ENCODE results near the gene NINL.

NINL gene

DNA sequence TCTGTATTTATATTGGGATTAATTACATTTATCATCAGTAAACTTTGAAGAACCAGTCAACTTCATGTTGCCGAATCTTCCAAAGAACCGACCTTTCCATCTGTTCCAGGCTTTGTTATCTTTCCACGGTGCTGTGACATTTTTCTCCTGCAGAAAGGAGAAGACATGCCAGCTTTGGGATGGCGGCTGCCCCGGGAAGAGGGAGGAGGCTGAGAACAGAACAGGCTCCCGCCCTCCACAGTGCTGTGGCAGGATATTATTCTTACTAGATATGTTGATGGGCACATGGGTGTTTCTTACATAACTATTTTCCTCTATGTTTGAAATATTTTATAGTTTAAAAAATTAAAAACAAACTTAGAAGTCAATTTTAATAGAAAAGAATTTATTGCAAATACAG, 133.0 kb downstream of the NINL start:
- H3K27ac ChIP-seq (ENCODE audit: low read depth, low read length): no peak overlapping the region
- H3K27me3 ChIP-seq (ENCODE audit: control insufficient read depth in 1 of 2, insufficient read depth in 2 of 2, low read length in 2 of 2): no peaks in the 10 kb centered on the region
- H3K9ac ChIP-seq (ENCODE audit: low read length): no peak overlapping the region
- H3K9me3 ChIP-seq (ENCODE audit: low read length): no peaks in the 10 kb centered on the region
- peaks cover 17% of the 10 kb centered on the region for H3K36me3 ChIP-seq (ENCODE audit: insufficient read depth, low read length)
- no peak overlapping the region for H3K4me3 ChIP-seq (ENCODE audit: low read depth in 1 of 2, low read length in 2 of 2)
- no peaks in the 10 kb centered on the region for H3K4me1 ChIP-seq (ENCODE audit: insufficient read depth, low read length)

DNA sequence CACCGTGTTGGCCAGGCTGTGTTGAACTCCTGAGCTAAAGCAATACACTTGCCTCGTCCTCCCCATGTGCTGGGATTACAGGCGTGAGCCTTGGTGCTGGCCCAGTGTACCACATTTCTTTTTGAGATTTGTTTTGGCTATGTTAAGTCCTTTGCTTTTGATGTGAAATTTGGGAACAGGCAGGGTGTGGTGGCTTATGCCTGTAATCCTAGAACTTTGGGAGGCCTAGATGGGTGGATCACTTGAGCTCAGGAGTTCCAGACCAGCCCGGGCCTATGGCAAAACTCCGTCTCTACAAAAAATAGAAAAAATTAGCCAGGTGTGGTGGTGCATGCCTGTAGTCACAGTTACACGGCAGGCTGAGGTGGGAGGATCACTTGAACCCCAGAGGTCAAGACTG, 137.7 kb downstream of the NINL start:
- Histone ChIP-seq H3K9ac (ENCODE audit: low read length) (no peak overlapping the region), H3K4me3 (ENCODE audit: low read depth in 1 of 2, low read length in 2 of 2) (no peak overlapping the region), H3K27ac (ENCODE audit: low read depth, low read length) (no peak overlapping the region), H3K9me3 (ENCODE audit: low read length) (no peaks in the 10 kb centered on the region), H3K36me3 (ENCODE audit: insufficient read depth, low read length) (peaks cover 5% of the 10 kb centered on the region), H3K4me1 (ENCODE audit: insufficient read depth, low read length) (no peaks in the 10 kb centered on the region), H3K27me3 (ENCODE audit: control insufficient read depth in 1 of 2, insufficient read depth in 2 of 2, low read length in 2 of 2) (no peaks in the 10 kb centered on the region)

DNA sequence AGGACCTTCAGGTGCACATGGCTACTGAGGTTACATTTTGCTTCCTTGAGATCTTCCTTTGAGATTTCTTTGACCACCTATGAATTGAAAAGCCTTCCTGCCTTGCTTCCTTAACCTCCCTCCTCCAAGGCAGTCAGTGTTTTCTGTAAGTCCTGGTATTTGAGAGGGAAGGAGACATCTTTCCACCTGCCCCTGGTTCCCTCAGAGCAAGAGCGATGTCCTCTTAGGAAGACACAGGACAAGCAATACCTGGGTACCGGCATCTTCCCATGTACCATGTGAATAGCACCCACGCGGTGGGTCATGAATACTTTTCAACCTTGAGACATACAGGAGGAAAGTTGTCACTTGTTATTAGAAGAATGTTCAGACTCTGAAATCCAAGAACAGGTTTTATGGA, 140.8 kb downstream of the NINL start:
- Histone ChIP-seq H3K36me3 (ENCODE audit: insufficient read depth, low read length) (no peaks in the 10 kb centered on the region), H3K27me3 (ENCODE audit: control insufficient read depth in 1 of 2, insufficient read depth in 2 of 2, low read length in 2 of 2) (no peaks in the 10 kb centered on the region), H3K27ac (ENCODE audit: low read depth, low read length) (no peak overlapping the region), H3K9me3 (ENCODE audit: low read length) (no peaks in the 10 kb centered on the region), H3K4me1 (ENCODE audit: insufficient read depth, low read length) (no peaks in the 10 kb centered on the region), H3K4me3 (ENCODE audit: low read depth in 1 of 2, low read length in 2 of 2) (no peak overlapping the region), H3K9ac (ENCODE audit: low read length) (no peak overlapping the region)

DNA sequence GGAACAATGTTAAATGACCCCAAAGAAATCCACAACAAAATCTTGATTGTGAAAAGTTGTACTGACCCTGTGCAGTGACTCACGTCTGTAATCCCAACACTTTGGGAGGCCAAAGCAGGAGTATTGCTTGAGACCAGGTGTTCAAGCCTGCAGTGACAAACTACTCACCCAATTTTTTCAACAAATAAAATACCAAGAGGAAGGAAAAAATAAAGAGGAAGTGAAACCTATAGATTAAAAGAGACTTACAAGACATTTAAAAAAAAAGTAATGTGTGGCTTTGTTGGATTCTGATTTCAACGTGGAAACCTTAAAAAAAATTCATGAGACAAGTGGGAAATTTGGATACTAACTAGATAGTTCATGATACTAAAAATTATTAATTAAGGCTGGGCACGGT, 146.0 kb downstream of the NINL start:
- H3K4me1 ChIP-seq (ENCODE audit: insufficient read depth, low read length): no peaks in the 10 kb centered on the region

DNA sequence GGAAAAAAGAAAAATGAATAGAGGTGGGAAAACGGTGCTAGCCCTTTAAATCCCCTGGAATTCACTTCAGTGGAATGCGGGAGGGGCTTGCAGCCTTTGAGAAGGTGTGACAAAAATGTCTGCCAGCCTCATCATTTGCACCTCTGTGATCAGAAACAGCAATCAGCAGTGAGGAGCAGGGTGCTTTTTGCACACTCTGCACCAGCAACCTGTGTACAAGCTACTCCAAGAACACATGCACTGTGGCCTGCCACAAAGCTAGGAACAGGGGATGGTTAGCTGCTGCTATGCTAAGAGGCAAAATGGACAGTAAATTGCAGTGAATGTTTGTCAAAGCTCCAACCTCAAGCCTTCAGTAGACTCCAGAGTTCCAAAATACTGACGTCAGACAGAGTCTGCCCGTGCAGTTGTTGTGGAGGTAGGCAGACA, 148.2 kb downstream of the NINL start:
- Histone ChIP-seq H3K4me1 (ENCODE audit: insufficient read depth, low read length) (no peaks in the 10 kb centered on the region), H3K9me3 (ENCODE audit: low read length) (no peaks in the 10 kb centered on the region), H3K27ac (ENCODE audit: low read depth, low read length) (no peak overlapping the region), H3K9ac (ENCODE audit: low read length) (no peak overlapping the region), H3K4me3 (ENCODE audit: low read depth in 1 of 2, low read length in 2 of 2) (no peak overlapping the region), H3K27me3 (ENCODE audit: control insufficient read depth in 1 of 2, insufficient read depth in 2 of 2, low read length in 2 of 2) (no peaks in the 10 kb centered on the region), H3K36me3 (ENCODE audit: insufficient read depth, low read length) (no peaks in the 10 kb centered on the region)

More for the DNA sequence above, 146.0 kb downstream of the NINL start:
- H3K27me3 ChIP-seq (ENCODE audit: control insufficient read depth in 1 of 2, insufficient read depth in 2 of 2, low read length in 2 of 2): no peaks in the 10 kb centered on the region
- no peak overlapping the region for H3K4me3 ChIP-seq (ENCODE audit: low read depth in 1 of 2, low read length in 2 of 2)
- no peaks in the 10 kb centered on the region for H3K36me3 ChIP-seq (ENCODE audit: insufficient read depth, low read length)
- no peak overlapping the region for H3K9ac ChIP-seq (ENCODE audit: low read length)
- H3K27ac ChIP-seq (ENCODE audit: low read depth, low read length): no peak overlapping the region
- no peaks in the 10 kb centered on the region for H3K9me3 ChIP-seq (ENCODE audit: low read length)

DNA sequence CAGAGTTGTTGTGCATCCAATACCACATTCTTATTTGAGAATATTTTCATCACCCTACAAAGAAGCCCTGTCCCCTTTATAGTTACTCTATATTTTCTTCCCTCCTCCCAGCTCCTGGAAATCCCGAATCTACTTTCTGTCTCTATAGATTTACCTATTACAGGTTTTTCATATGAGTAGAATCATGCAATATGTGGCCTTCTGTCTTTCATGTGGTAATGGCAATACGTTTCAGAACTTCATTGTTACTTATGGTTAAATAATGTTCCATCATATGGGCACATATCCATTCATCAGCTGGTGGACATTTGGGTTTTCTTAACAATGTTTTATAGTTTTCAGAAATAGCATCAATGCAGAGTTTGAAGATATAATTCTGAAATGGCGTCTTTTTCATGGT, 160.8 kb downstream of the NINL start:
- Histone ChIP-seq H3K4me1 (ENCODE audit: insufficient read depth, low read length) (no peaks in the 10 kb centered on the region), H3K36me3 (ENCODE audit: insufficient read depth, low read length) (no peaks in the 10 kb centered on the region), H3K4me3 (ENCODE audit: low read depth in 1 of 2, low read length in 2 of 2) (no peak overlapping the region), H3K27ac (ENCODE audit: low read depth, low read length) (no peak overlapping the region), H3K9ac (ENCODE audit: low read length) (no peak overlapping the region), H3K9me3 (ENCODE audit: low read length) (no peaks in the 10 kb centered on the region), H3K27me3 (ENCODE audit: control insufficient read depth in 1 of 2, insufficient read depth in 2 of 2, low read length in 2 of 2) (no peaks in the 10 kb centered on the region)

DNA sequence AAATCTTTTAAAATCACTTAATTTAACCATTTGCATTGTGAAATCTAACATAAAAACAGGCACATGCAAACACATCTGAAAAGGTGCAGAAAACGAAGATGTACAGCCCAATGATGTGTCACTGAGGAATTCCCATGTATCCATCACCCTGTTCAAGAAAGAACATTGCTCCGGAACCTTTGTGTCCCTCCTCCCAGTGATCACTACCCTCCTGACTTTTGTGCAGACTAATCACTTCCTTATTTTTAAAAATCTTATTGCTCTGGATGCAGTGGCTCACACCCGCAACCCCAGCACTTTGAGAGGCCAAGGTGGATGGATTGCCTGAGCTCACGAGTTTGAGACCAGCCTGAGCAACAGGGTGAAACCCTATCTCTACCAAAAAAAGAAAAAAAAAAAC, 163.3 kb downstream of the NINL start:
- no peaks in the 10 kb centered on the region for H3K9me3 ChIP-seq (ENCODE audit: low read length)

DNA sequence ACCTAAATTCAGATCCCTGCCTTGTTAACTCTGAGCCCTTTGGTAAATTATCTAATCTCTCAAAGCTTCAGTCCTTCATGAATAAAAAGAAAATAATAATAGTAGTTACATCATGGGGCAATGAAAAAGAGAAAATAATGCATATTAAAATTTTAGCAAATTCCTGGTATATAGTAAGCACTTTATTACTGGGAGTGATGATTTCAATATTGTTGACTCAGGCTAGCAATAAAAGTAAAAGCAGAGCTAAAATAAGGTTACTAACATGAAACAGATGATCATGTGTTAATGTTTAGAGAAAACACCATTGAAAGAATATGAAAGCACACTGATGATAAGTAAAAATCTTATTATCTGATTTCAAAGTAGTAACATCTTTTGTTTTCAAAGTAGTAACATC, 164.2 kb downstream of the NINL start:
- no peaks in the 10 kb centered on the region for H3K36me3 ChIP-seq (ENCODE audit: insufficient read depth, low read length)
- no peaks in the 10 kb centered on the region for H3K27me3 ChIP-seq (ENCODE audit: control insufficient read depth in 1 of 2, insufficient read depth in 2 of 2, low read length in 2 of 2)
- H3K4me1 ChIP-seq (ENCODE audit: insufficient read depth, low read length): no peaks in the 10 kb centered on the region
- H3K4me3 ChIP-seq (ENCODE audit: low read depth in 1 of 2, low read length in 2 of 2): no peak overlapping the region
- no peaks in the 10 kb centered on the region for H3K9me3 ChIP-seq (ENCODE audit: low read length)
- no peak overlapping the region for H3K27ac ChIP-seq (ENCODE audit: low read depth, low read length)
- H3K9ac ChIP-seq (ENCODE audit: low read length): no peak overlapping the region

More for the DNA sequence above, 163.3 kb downstream of the NINL start:
- Histone ChIP-seq H3K4me1 (ENCODE audit: insufficient read depth, low read length) (no peaks in the 10 kb centered on the region), H3K9ac (ENCODE audit: low read length) (no peak overlapping the region), H3K27me3 (ENCODE audit: control insufficient read depth in 1 of 2, insufficient read depth in 2 of 2, low read length in 2 of 2) (no peaks in the 10 kb centered on the region), H3K36me3 (ENCODE audit: insufficient read depth, low read length) (no peaks in the 10 kb centered on the region), H3K27ac (ENCODE audit: low read depth, low read length) (no peak overlapping the region), H3K4me3 (ENCODE audit: low read depth in 1 of 2, low read length in 2 of 2) (no peak overlapping the region)

DNA sequence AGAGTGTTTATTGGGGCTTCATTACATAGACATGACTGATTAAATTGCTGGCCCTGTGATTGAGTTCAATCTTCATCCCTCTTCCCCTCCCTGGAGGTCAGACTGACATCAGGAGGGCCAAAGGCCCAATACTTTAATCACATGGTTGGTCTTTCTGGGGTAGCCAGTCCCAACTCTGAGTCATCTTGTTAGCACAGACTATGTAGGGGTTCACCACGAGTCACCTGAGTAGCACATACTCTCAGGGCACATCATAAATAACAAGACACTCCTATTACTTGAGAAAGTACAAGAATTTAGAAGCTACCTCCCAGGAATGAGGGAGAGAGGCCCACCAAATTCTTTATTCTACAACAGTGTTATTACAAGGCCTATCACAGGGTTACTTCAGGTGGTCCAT, 166.6 kb downstream of the NINL start:
- Histone ChIP-seq H3K9ac (ENCODE audit: low read length) (no peak overlapping the region), H3K4me1 (ENCODE audit: insufficient read depth, low read length) (no peaks in the 10 kb centered on the region), H3K27ac (ENCODE audit: low read depth, low read length) (no peak overlapping the region), H3K27me3 (ENCODE audit: control insufficient read depth in 1 of 2, insufficient read depth in 2 of 2, low read length in 2 of 2) (no peaks in the 10 kb centered on the region), H3K9me3 (ENCODE audit: low read length) (no peaks in the 10 kb centered on the region), H3K4me3 (ENCODE audit: low read depth in 1 of 2, low read length in 2 of 2) (no peak overlapping the region), H3K36me3 (ENCODE audit: insufficient read depth, low read length) (no peaks in the 10 kb centered on the region)

DNA sequence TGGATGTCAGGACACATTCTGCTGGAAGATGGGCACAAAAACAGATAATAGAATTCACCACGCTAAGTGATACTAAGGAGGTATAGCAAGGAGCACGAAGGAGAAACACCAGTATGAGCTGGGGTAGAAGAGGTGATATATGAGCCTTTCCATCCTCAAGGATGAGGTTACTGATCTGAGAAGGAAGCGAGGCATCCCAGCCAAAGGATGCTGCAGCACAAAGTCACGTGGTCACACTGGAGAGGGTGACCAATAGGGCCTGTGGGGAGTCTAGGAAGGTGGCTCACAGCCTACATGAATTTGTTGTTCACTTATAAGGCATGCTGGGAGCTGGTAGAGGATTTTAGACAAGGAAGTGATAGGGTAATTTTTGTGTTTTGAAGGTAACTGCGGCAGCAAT, 176.4 kb downstream of the NINL start:
- Histone ChIP-seq H3K4me1 (ENCODE audit: insufficient read depth, low read length) (peaks cover 4% of the 10 kb centered on the region), H3K27ac (ENCODE audit: low read depth, low read length) (no peak overlapping the region), H3K9me3 (ENCODE audit: low read length) (no peaks in the 10 kb centered on the region), H3K4me3 (ENCODE audit: low read depth in 1 of 2, low read length in 2 of 2) (no peak overlapping the region), H3K9ac (ENCODE audit: low read length) (no peak overlapping the region), H3K27me3 (ENCODE audit: control insufficient read depth in 1 of 2, insufficient read depth in 2 of 2, low read length in 2 of 2) (no peaks in the 10 kb centered on the region), H3K36me3 (ENCODE audit: insufficient read depth, low read length) (no peaks in the 10 kb centered on the region)

DNA sequence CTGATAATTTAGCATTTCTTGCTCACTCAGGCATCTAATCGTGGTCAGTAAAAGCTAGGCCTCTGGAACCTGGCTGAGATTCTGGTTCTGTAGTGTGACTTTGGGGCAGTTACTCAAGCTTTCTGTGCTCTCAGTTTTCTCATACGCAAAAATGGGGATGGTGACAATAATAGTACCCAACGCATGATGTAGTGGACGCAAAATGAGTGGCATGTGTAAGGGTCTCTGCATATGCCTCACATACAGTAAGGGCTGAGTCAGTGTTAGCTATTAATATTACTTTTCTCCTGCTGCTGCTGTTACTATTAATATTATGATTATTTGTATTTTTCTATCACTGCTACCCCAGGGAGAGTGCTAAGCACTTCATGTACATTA, 177.2 kb downstream of the NINL start:
- H3K36me3 ChIP-seq (ENCODE audit: insufficient read depth, low read length): no peaks in the 10 kb centered on the region
- peak overlapping the region; percentile 60 to 70 for H3K4me3 ChIP-seq (ENCODE audit: low read depth in 1 of 2, low read length in 2 of 2)
- H3K27me3 ChIP-seq (ENCODE audit: control insufficient read depth in 1 of 2, insufficient read depth in 2 of 2, low read length in 2 of 2): no peaks in the 10 kb centered on the region
- H3K9ac ChIP-seq (ENCODE audit: low read length): no peak overlapping the region
- H3K4me1 ChIP-seq (ENCODE audit: insufficient read depth, low read length): peaks cover 4% of the 10 kb centered on the region
- H3K27ac ChIP-seq (ENCODE audit: low read depth, low read length): peak overlapping the region; percentile 47
- H3K9me3 ChIP-seq (ENCODE audit: low read length): peaks cover 6% of the 10 kb centered on the region

DNA sequence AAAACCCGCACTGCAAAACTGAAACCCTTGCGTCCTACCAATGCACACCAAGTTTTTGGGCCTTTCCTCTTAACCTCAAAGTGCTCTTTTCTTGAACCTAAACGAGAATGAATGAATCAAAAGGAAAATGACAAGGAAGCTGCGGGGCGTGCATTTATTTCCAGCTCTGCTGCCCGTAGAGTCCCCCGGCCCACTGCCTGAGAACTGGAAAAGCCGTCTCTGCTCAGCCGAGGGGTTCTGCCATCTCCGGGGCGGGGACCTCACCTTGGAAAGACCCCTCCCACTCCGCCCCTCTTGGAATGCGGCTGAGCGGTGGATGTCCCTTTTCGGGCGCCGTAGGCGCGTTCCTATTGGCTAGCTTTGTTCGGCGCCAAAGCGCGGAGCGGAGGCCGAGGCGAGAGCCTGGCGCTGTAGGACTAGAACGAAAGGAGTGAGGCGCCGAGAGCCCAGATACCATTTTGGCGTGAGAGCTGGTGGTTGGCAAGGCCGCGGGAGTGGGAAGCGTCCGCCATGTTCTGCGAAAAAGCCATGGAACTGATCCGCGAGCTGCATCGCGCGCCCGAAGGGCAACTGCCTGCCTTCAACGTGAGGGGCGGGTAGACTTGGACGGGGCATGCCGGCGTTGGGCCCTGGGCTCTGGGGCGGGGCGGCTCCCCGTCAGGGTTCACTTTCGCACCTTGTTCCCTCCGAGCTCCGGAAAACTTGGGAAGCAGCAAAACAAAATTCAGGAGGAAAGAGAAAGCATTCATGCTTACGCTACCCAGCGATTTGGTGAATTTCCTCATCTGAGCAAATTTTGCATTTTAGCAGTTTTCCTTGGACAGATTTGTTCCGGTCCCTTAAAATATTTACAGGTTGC, 177.8 kb downstream of the NINL start, which contains the start of gene GINS1:
GINS1 (plus strand) TSS at position 363 of the 859 bp plus-strand sequence; CDS start at position 511, 148 bp downstream.
- H3K4me3 ChIP-seq (ENCODE audit: low read depth in 1 of 2, low read length in 2 of 2): peak within 1 kb of the TSS; percentile 60 to 70
- peaks cover 6% of the 10 kb centered on the region for H3K9me3 ChIP-seq (ENCODE audit: low read length)
- H3K27ac ChIP-seq (ENCODE audit: low read depth, low read length): peak within 1 kb of the TSS; percentile 47
- no peaks in the 10 kb centered on the region for H3K36me3 ChIP-seq (ENCODE audit: insufficient read depth, low read length)
- peaks cover 4% of the 10 kb centered on the region for H3K4me1 ChIP-seq (ENCODE audit: insufficient read depth, low read length)
- H3K27me3 ChIP-seq (ENCODE audit: control insufficient read depth in 1 of 2, insufficient read depth in 2 of 2, low read length in 2 of 2): no peaks in the 10 kb centered on the region
- no peak within 1 kb of the TSS for H3K9ac ChIP-seq (ENCODE audit: low read length)

Measured in muscle layer of colon (tissue), 2 donors.